ENCODE data around the gene ZCCHC8. TPM values are rescaled to one million over a fixed set of nuclear protein-coding genes. Genes with fewer than 3 reads are reported as not detected.
"Not testable (repeated sequence)": the region's sequence is repeated elsewhere in the genome, so short reads cannot be mapped to it uniquely, and the experiment has no call there.

ZCCHC8 gene
- polyA plus RNA-seq, 1 donor (not counting 4 experiments of a cell fraction or from before 2014, with no cell fraction given) = 14.0 TPM

GRCh38 chr12:122473543-122474323 is 27.0 kb downstream of the ZCCHC8 start:
- no peaks in the 10 kb centered on the region for H4K20me1 ChIP-seq (ENCODE audit: control insufficient read depth, extremely low read depth, insufficient read depth, low read length)
- no peaks in the 10 kb centered on the region for H3K27me3 ChIP-seq (ENCODE audit: control insufficient read depth, extremely low read depth, insufficient read depth, low read length)
- FAIRE-seq (no peak), DNase-seq (ENCODE audit: low read depth, low spot score) (no peak)
- H3K9me3 ChIP-seq (ENCODE audit: control insufficient read depth, low read depth, low read length) = no peaks in the 10 kb centered on the region
- peak overlapping the region; percentile 33 for H3K27ac ChIP-seq (ENCODE audit: control insufficient read depth, insufficient read depth, low read length)
- H3K4me3 ChIP-seq (ENCODE audit: control insufficient read depth in 2 of 3, extremely low read depth in 1 of 3, insufficient read depth in 2 of 3, low read depth in 1 of 3, low read length in 3 of 3) = no peak overlapping the region
- dilution Hi-C loops (cut with MboI; ENCODE audit: extremely low pct_ligation_motif_present, low sequenced_read_pairs) = no loop called here
- TF ChIP-seq EZH2 (IDR thresholded peaks at IDR 0.05; ENCODE audit: low read length) = no peak
- TF ChIP-seq CTCF (optimal IDR thresholded peaks at IDR 0.05 in 1 of 3, IDR thresholded peaks at IDR 0.05 in 1 of 3, conservative IDR thresholded peaks at IDR 0.05 in 1 of 3; ENCODE audit: extremely low read depth in 1 of 3, insufficient read depth in 2 of 3, low read length in 3 of 3) = peak in 1 of 3 experiments; percentile 13
- H3K9me1 ChIP-seq (ENCODE audit: control insufficient read depth, extremely low read depth, insufficient read depth, low read length) = no peaks in the 10 kb centered on the region
- peaks cover 18 to 26% of the 10 kb centered on the region in 2 experiments for H3K36me3 ChIP-seq (ENCODE audit: control insufficient read depth in 2 of 2, extremely low read depth in 1 of 2, insufficient read depth in 2 of 2, low read length in 2 of 2)
- peaks cover 12% of the 10 kb centered on the region for H3K4me1 ChIP-seq (ENCODE audit: control insufficient read depth, extremely low read depth, insufficient read depth, low read length)
- H3K9ac ChIP-seq (ENCODE audit: control insufficient read depth, extremely low read depth, insufficient read depth, low read length) = no peak overlapping the region
- no peak overlapping the region for H2AFZ ChIP-seq (ENCODE audit: control insufficient read depth, low read length)
- H3K79me2 ChIP-seq (ENCODE audit: control insufficient read depth, insufficient read depth, low read length) = no peaks in the 10 kb centered on the region
- no peak overlapping the region for H3K4me2 ChIP-seq (ENCODE audit: control insufficient read depth, extremely low read depth, insufficient read depth, low read depth, low read length)

GRCh38 chr12:122471324-122472226 is 29.2 kb downstream of the ZCCHC8 start:
- Histone ChIP-seq H4K20me1 (ENCODE audit: control insufficient read depth, extremely low read depth, insufficient read depth, low read length) (no peaks in the 10 kb centered on the region), H3K4me3 (ENCODE audit: control insufficient read depth in 2 of 3, extremely low read depth in 1 of 3, insufficient read depth in 2 of 3, low read depth in 1 of 3, low read length in 3 of 3) (no peak overlapping the region), H3K27me3 (ENCODE audit: control insufficient read depth, extremely low read depth, insufficient read depth, low read length) (no peaks in the 10 kb centered on the region), H3K4me1 (ENCODE audit: control insufficient read depth, extremely low read depth, insufficient read depth, low read length) (peaks cover 22% of the 10 kb centered on the region), H3K9me3 (ENCODE audit: control insufficient read depth, low read depth, low read length) (no peaks in the 10 kb centered on the region), H3K4me2 (ENCODE audit: control insufficient read depth, extremely low read depth, insufficient read depth, low read depth, low read length) (peak overlapping the region; percentile 32), H3K9me1 (ENCODE audit: control insufficient read depth, extremely low read depth, insufficient read depth, low read length) (no peaks in the 10 kb centered on the region), H3K79me2 (ENCODE audit: control insufficient read depth, insufficient read depth, low read length) (no peaks in the 10 kb centered on the region), H3K36me3 (ENCODE audit: control insufficient read depth in 2 of 2, extremely low read depth in 1 of 2, insufficient read depth in 2 of 2, low read length in 2 of 2) (peaks cover 10 to 18% of the 10 kb centered on the region in 2 experiments), H3K9ac (ENCODE audit: control insufficient read depth, extremely low read depth, insufficient read depth, low read length) (peak overlapping the region; percentile 37), H3K27ac (ENCODE audit: control insufficient read depth, insufficient read depth, low read length) (peak overlapping the region; percentile 66), H2AFZ (ENCODE audit: control insufficient read depth, low read length) (peak overlapping the region; percentile 40)
- TF ChIP-seq CTCF (optimal IDR thresholded peaks at IDR 0.05 in 1 of 3, IDR thresholded peaks at IDR 0.05 in 1 of 3, conservative IDR thresholded peaks at IDR 0.05 in 1 of 3; ENCODE audit: extremely low read depth in 1 of 3, insufficient read depth in 2 of 3, low read length in 3 of 3) (peak in 2 of 3 experiments; percentile 46 to 54), EZH2 (IDR thresholded peaks at IDR 0.05; ENCODE audit: low read length) (no peak)
- DNase-seq (ENCODE audit: low read depth, low spot score) (peak; percentile 23), FAIRE-seq (no peak)
- dilution Hi-C loops (cut with MboI; ENCODE audit: extremely low pct_ligation_motif_present, low sequenced_read_pairs) = no loop called here

- H3K4me3 ChIP-seq (ENCODE audit: control insufficient read depth in 2 of 3, extremely low read depth in 1 of 3, insufficient read depth in 2 of 3, low read depth in 1 of 3, low read length in 3 of 3); H4K20me1 ChIP-seq (ENCODE audit: control insufficient read depth, extremely low read depth, insufficient read depth, low read length); H3K27ac ChIP-seq (ENCODE audit: control insufficient read depth, insufficient read depth, low read length); H2AFZ ChIP-seq (ENCODE audit: control insufficient read depth, low read length); H3K27me3 ChIP-seq (ENCODE audit: control insufficient read depth, extremely low read depth, insufficient read depth, low read length); FAIRE-seq; H3K36me3 ChIP-seq (ENCODE audit: control insufficient read depth in 2 of 2, extremely low read depth in 1 of 2, insufficient read depth in 2 of 2, low read length in 2 of 2); H3K4me2 ChIP-seq (ENCODE audit: control insufficient read depth, extremely low read depth, insufficient read depth, low read depth, low read length); H3K79me2 ChIP-seq (ENCODE audit: control insufficient read depth, insufficient read depth, low read length); dilution Hi-C loops (cut with MboI; ENCODE audit: extremely low pct_ligation_motif_present, low sequenced_read_pairs); DNase-seq (ENCODE audit: low read depth, low spot score); H3K9me1 ChIP-seq (ENCODE audit: control insufficient read depth, extremely low read depth, insufficient read depth, low read length); H3K9me3 ChIP-seq (ENCODE audit: control insufficient read depth, low read depth, low read length): not testable (repeated sequence)
- Histone ChIP-seq H3K9ac (ENCODE audit: control insufficient read depth, extremely low read depth, insufficient read depth, low read length) (peak overlapping the region; percentile 37), H3K4me1 (ENCODE audit: control insufficient read depth, extremely low read depth, insufficient read depth, low read length) (peaks cover 23% of the 10 kb centered on the region)
Measured at GRCh38 chr12:122470576-122470975, 30.2 kb downstream of the ZCCHC8 start.
